K562 (cell line): Measurements from ENCODE around the gene ANKRD60. TPM values are rescaled to one million over a fixed set of nuclear protein-coding genes. Genes with fewer than 3 reads are reported as not detected.
A peak's percentile ranks its signal among the peaks of the same experiment; 100 is the strongest.

Experiments used
- ATAC-seq: fragments of 200-7000 bp; cut with Tn5 transposase; 3 replicates; pipeline ENCODE4 v1.9.1; 2020; ENCODE audit warnings: moderate library complexity
- BruUV-seq: library from RNA; stranded (reverse); fragments of 400-500 nt; replicated peaks from 2 replicates; lab custom pipeline; 2021; lab: Mats Ljungman, UMichigan
- CTCF ChIA-PET: fragments of 300-600 bp; formaldehyde crosslinking; extraction: SDS; loops from one replicate; lab custom pipeline; 2021; ENCODE audit warnings: low intra/inter-chr PET ratio; lab: Yijun Ruan, JAX
- POLR2A ChIA-PET: fragments of 300-600, 350-650 bp; sonication (Branson Sonifier 250); formaldehyde crosslinking; extraction: SDS; loops from one replicate; lab custom pipeline; 2021; ENCODE audit warnings: antibody characterized with exemption, inconsistent platforms; lab: Yijun Ruan, JAX
- DNase-seq, 4 experiments: peaks; one replicate each; pipeline versions ENCODE4 v3.0.0 to v3.0.0-alpha.2; 2011 to 2018; ENCODE audit warnings: low spot score in 3 of 4, mixed read lengths in 3 of 4; ENCODE audit errors: extremely low read depth in 1 of 4
- FAIRE-seq: peaks from 2 replicates; lab custom pipeline; 2011; peaks lifted over from hg19 to GRCh38; lab: Jason Lieb, UNC
- H2AFZ ChIP-seq: 2 replicates; pipeline ENCODE4 v1.6.0; 2011; ENCODE audit warnings: low read depth, low read length, control low read depth, inconsistent platforms
- H3K27ac ChIP-seq: fragments of 200-600 bp; 3 replicates; pipeline ENCODE4 v1.8.0; 2011; ENCODE audit warnings: low read depth, mild to moderate bottlenecking, control low read depth, inconsistent platforms, low read length, moderate library complexity, mixed read lengths; ENCODE audit errors: extremely low read depth
- H3K27me3 ChIP-seq, 2 experiments: fragments of 300-600 bp in 1 of 2; 2 replicates in 1 of 2; 3 replicates in 1 of 2; pipeline versions ENCODE4 v1.6.0 to v1.8.0; 2011; ENCODE audit warnings: inconsistent platforms in 2 of 2, low read length in 2 of 2, mild to moderate bottlenecking in 1 of 2, mixed read lengths in 1 of 2, moderate library complexity in 1 of 2; ENCODE audit not compliant: control insufficient read depth in 2 of 2, insufficient read depth in 2 of 2
- H3K36me3 ChIP-seq: fragments of 300-600 bp; 3 replicates; pipeline ENCODE4 v1.8.0; 2011; ENCODE audit warnings: mild to moderate bottlenecking, low read length, inconsistent platforms; ENCODE audit not compliant: control insufficient read depth, insufficient read depth
- H3K4me1 ChIP-seq, 2 experiments: fragments of 200-600 bp in 1 of 2; replicated peaks in 1 of 2; 2 replicates in 1 of 2; 3 replicates in 1 of 2; pipeline versions ENCODE4 v1.5.1 to v1.8.0; 2011; ENCODE audit warnings: inconsistent platforms in 2 of 2, low read length in 2 of 2, mild to moderate bottlenecking in 1 of 2, mixed read lengths in 1 of 2, moderate library complexity in 1 of 2; ENCODE audit not compliant: control insufficient read depth in 2 of 2, insufficient read depth in 2 of 2
- H3K4me2 ChIP-seq: 2 replicates; pipeline ENCODE4 v1.6.1; 2011; ENCODE audit warnings: low read length, control low read depth, inconsistent platforms, mixed read lengths; ENCODE audit not compliant: insufficient read depth
- H3K4me3 ChIP-seq: fragments of 200-600 bp; sonication (generic), shearing (Covaris generic); 2 replicates; pipeline ENCODE4 v1.5.1; 2016; ENCODE audit warnings: control low read depth, inconsistent platforms
- H3K79me2 ChIP-seq: fragments of 200-600 bp; 3 replicates; pipeline ENCODE4 v1.8.0; 2011; ENCODE audit warnings: low read length, inconsistent platforms; ENCODE audit not compliant: control insufficient read depth, insufficient read depth
- H3K9ac ChIP-seq, 2 experiments: 2 replicates each; pipeline versions ENCODE4 v1.6.0 to v1.6.1; 2011; ENCODE audit warnings: low read depth in 2 of 2, low read length in 2 of 2, control low read depth in 1 of 2, inconsistent platforms in 1 of 2, mild to moderate bottlenecking in 1 of 2, mixed read lengths in 1 of 2; ENCODE audit not compliant: insufficient read depth in 1 of 2
- H3K9me1 ChIP-seq: one replicate; pipeline ENCODE4 v1.6.0; 2011; ENCODE audit warnings: inconsistent platforms, mild to moderate bottlenecking, low read length, moderate library complexity; ENCODE audit not compliant: control insufficient read depth, insufficient read depth
- H3K9me3 ChIP-seq: replicated peaks from 2 replicates; pipeline ENCODE4 v1.5.1; 2011; ENCODE audit warnings: low read depth, low read length, inconsistent platforms; ENCODE audit not compliant: control insufficient read depth, insufficient read depth
- H4K20me1 ChIP-seq: replicated peaks from 2 replicates; pipeline ENCODE4 v1.6.1; 2011; ENCODE audit warnings: low read length, inconsistent platforms, mixed read lengths; ENCODE audit not compliant: control insufficient read depth, insufficient read depth
- CHD1 ChIP-seq: fragments of 200-600 bp; sonication (generic); IDR thresholded peaks from one replicate; pipeline ENCODE4 v1.6.1; 2012; ENCODE audit warnings: mild to moderate bottlenecking, moderate library complexity, low read length, inconsistent platforms
- FOSL1 ChIP-seq: fragments of 200-800 bp; sonication (Bioruptor generic); conservative IDR thresholded peaks from 2 replicates; pipeline ENCODE4 v1.6.1; 2016; ENCODE audit warnings: missing genetic modification characterization, missing compliant biosample characterization
- FOXK2 ChIP-seq, 2 experiments: fragments of 450-650 bp; IDR thresholded peaks in 1 of 2; conservative IDR thresholded peaks in 1 of 2; 2 replicates each; pipeline ENCODE4 v1.6.1; 2016; ENCODE audit warnings: low read depth in 2 of 2, mild to moderate bottlenecking in 1 of 2
- GABPB2 ChIP-seq: fragments of 250-450 bp; sonication (Bioruptor Pico); conservative IDR thresholded peaks from 2 replicates; pipeline ENCODE4 v1.5.1; 2021; ENCODE audit warnings: mild to moderate bottlenecking
- KAT8 ChIP-seq: fragments of 450-650 bp; IDR thresholded peaks from 2 replicates; pipeline ENCODE4 v1.6.1; 2016; ENCODE audit warnings: low read depth, mild to moderate bottlenecking
- KDM5B ChIP-seq: fragments of 200-600 bp; sonication (generic); IDR thresholded peaks from 2 replicates; pipeline ENCODE4 v1.6.1; 2012; ENCODE audit warnings: low read depth, mild to moderate bottlenecking, moderate library complexity, low read length, control low read depth, inconsistent platforms; ENCODE audit not compliant: insufficient replicate concordance
- KHSRP ChIP-seq: fragments of 450-650 bp; IDR thresholded peaks from 2 replicates; pipeline ENCODE4 v1.6.1; 2017
- NR2C1 ChIP-seq, 2 experiments: fragments of 450-650 bp; IDR thresholded peaks; 2 replicates each; pipeline ENCODE4 v1.6.1; 2017; ENCODE audit warnings: mild to moderate bottlenecking in 2 of 2, antibody characterized with exemption in 1 of 2, inconsistent platforms in 1 of 2, missing compliant biosample characterization in 1 of 2, missing genetic modification characterization in 1 of 2
- POLR2H ChIP-seq: IDR thresholded peaks from 2 replicates; pipeline ENCODE4 v1.6.1; 2016; ENCODE audit warnings: missing genetic modification characterization, low read depth, mild to moderate bottlenecking, control low read depth, missing compliant biosample characterization, moderate library complexity
- RBM39 ChIP-seq: fragments of 200-400 bp; formaldehyde crosslinking; optimal IDR thresholded peaks from 2 replicates; pipeline ENCODE3; 2018; ENCODE audit warnings: low read depth, low read length
- SAFB2 ChIP-seq: fragments of 200-400 bp; formaldehyde crosslinking; IDR thresholded peaks from 2 replicates; pipeline ENCODE4 v1.6.1; 2018; ENCODE audit warnings: borderline replicate concordance, low read length, low read depth, moderate library complexity; ENCODE audit not compliant: severe bottlenecking
- SMARCC2 ChIP-seq: fragments of 450-650 bp; IDR thresholded peaks from 2 replicates; pipeline ENCODE4 v1.6.1; 2017; ENCODE audit warnings: antibody characterized with exemption, moderate library complexity, mild to moderate bottlenecking, low read depth
- TOE1 ChIP-seq, 2 experiments: fragments of 450-650 bp in 1 of 2; sonication (generic) in 1 of 2; formaldehyde crosslinking in 1 of 2; IDR thresholded peaks; 2 replicates each; pipeline versions ENCODE4 v1.7.1 to v1.8.0; 2016 to 2022; ENCODE audit warnings: borderline replicate concordance in 2 of 2, mild to moderate bottlenecking in 2 of 2, antibody characterized with exemption in 1 of 2, inconsistent platforms in 1 of 2, low read depth in 1 of 2, missing genetic modification reagents in 1 of 2, moderate library complexity in 1 of 2
- ZBTB1 ChIP-seq: sonication (generic); formaldehyde crosslinking; IDR thresholded peaks from 2 replicates; pipeline ENCODE4 v1.8.1; 2023; ENCODE audit warnings: missing genetic modification reagents, low read depth, mild to moderate bottlenecking, borderline replicate concordance
- ZNF707 ChIP-seq: fragments of 250-450 bp; sonication (Bioruptor Pico); conservative IDR thresholded peaks from 2 replicates; pipeline ENCODE4 v1.8.0; 2022; ENCODE audit warnings: inconsistent platforms, mild to moderate bottlenecking, moderate library complexity
- WGBS: fragments of 100-300 bp; shearing (Covaris generic); methylation state at CpG from one replicate; pipeline ENCODE4 v1.1.6; 2016; ENCODE audit warnings: low coverage, mixed read lengths; ENCODE audit not compliant: insufficient coverage; ENCODE audit errors: missing lambda C conversion rate; 5-methylcytosine and 5-hydroxymethylcytosine counted together
- in situ Hi-C: fragments of 300-500 bp; cut with MboI; formaldehyde crosslinking; loops from 4 replicates; pipeline ENCODE4 v1.15.0; 2018; ENCODE audit warnings: inconsistent platforms, mixed read lengths
- intact Hi-C: fragments of 100-400 bp; cut with micrococcal nuclease; formaldehyde crosslinking; loops from 2 replicates; pipeline ENCODE4 v1.14.2; 2022
- polyA plus RNA-seq, 8 experiments: library from polyadenylated mRNA; depleted of rRNA in 4 of 8; stranded (reverse) in 5 of 8; unstranded in 3 of 8; fragments of >200 nt; fragmentation: Nextera tagmentation in 2 of 8; fragmentation: Illumina TruSeq in 1 of 8; extraction: Ambion mirVana in 2 of 8; extraction: Trizol in 1 of 8; gene quantifications; 2 replicates each; pipeline versions ENCODE4 v1.2.1 to v1.2.3, GENCODE V29; 2011 to 2014; ENCODE audit warnings: inconsistent platforms in 1 of 8, missing spikeins in 1 of 8
- total RNA-seq, 7 experiments: library from RNA; depleted of rRNA in 6 of 7; stranded (reverse); fragments of >200 nt in 6 of 7; fragmentation: Illumina TruSeq in 2 of 7; extraction: Trizol in 2 of 7; gene quantifications; 2 replicates each; pipeline versions ENCODE4 v1.2.1 to v1.2.3, GENCODE V29; 2011 to 2021; ENCODE audit warnings: low replicate concordance in 1 of 7
- TF ChIP-seq, protein P1 (sequence below): fragments of 250-450 bp; sonication (Bioruptor Pico); IDR thresholded peaks from 2 replicates; pipeline ENCODE4 v1.4.0; 2020
- TF ChIP-seq, protein P2 (sequence below), 2 experiments: fragments of 450-650 bp; IDR thresholded peaks; 2 replicates each; pipeline ENCODE4 v1.6.1; 2018; ENCODE audit warnings: mild to moderate bottlenecking in 2 of 2, low read depth in 1 of 2; ENCODE audit not compliant: partially characterized antibody in 2 of 2

The ANKRD60 gene
- total and polyA plus RNA-seq, 9 of the 15 experiments (the other 6 are each of a cell fraction or from before 2014, with no cell fraction given) = not detected

DNA sequence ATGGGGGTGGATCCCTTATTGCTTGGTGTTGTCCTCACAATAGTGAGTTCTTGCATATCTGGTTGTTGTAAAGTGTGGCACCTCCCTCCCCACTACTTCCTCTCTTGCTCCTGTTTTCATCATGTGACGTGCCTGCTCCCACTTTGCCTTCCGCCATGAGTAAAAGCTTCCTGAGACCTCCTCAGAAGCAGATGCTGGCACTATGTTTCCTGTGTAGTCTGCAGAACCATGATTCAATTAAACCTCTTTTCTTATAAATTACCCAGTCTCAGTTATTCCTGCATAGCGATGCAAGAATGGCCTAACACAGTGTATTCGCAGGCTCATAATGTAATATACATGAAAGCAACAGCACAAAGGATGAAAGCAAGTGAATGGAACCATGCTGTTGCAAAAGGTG, 28.4 kb upstream of the ANKRD60 start:
- H3K27ac ChIP-seq = peak overlapping the region; percentile 38; the same call in 1 of the 3 replicates
- no peak overlapping the region for H3K9ac ChIP-seq
- H3K4me3 ChIP-seq = no peak overlapping the region
- no peaks in the 10 kb centered on the region for H4K20me1 ChIP-seq
- ChIA-PET CTCF (no interaction called here), POLR2A (no interaction called here)
- H3K79me2 ChIP-seq = no peaks in the 10 kb centered on the region; the same call in 2 of the 3 replicates
- DNase-seq (peak in 1 of 4 experiments; percentile 41), FAIRE-seq (no peak), ATAC-seq (peak; percentile 82)
- 54% methylated on average over 4 of the region's 4 CpGs for WGBS
- peak overlapping the region; percentile 59; the same call in 1 of the 2 replicates for H2AFZ ChIP-seq
- no peaks in the 10 kb centered on the region for H3K36me3 ChIP-seq
- intact Hi-C loops = no loop called here
- BruUV-seq = no TSS peak
- H3K9me1 ChIP-seq = no peaks in the 10 kb centered on the region
- no peak overlapping the region for H3K4me2 ChIP-seq
- H3K4me1 ChIP-seq = peaks cover 0 to 9% of the 10 kb centered on the region in 2 experiments; a peak in 3 of 5 replicates
- H3K9me3 ChIP-seq = peaks cover 2% of the 10 kb centered on the region; the same call in 1 of the 2 replicates
- in situ Hi-C loops = no loop called here
- H3K27me3 ChIP-seq = no peaks in the 10 kb centered on the region
- TF ChIP-seq, protein P1, sequence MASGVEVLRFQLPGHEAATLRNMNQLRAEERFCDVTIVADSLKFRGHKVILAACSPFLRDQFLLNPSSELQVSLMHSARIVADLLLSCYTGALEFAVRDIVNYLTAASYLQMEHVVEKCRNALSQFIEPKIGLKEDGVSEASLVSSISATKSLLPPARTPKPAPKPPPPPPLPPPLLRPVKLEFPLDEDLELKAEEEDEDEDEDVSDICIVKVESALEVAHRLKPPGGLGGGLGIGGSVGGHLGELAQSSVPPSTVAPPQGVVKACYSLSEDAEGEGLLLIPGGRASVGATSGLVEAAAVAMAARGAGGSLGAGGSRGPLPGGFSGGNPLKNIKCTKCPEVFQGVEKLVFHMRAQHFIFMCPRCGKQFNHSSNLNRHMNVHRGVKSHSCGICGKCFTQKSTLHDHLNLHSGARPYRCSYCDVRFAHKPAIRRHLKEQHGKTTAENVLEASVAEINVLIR (CRISPR knock-in tag) = 0 out of 2 replicates have a peak, but pooled peaks have one; percentile 19
- peak; percentile 70; the same call in 1 of the 2 replicates for TF ChIP-seq TOE1 (IDR thresholded peaks at IDR 0.05; ENCODE audit: borderline replicate concordance)
- TF ChIP-seq TOE1 (CRISPR knock-in tag; IDR thresholded peaks at IDR 0.05; ENCODE audit: borderline replicate concordance, low read depth) = no peak
- no peak for TF ChIP-seq KAT8
- no peak for TF ChIP-seq ZBTB1 (CRISPR knock-in tag)
- TF ChIP-seq NR2C1 (IDR thresholded peaks at IDR 0.05) = 0 out of 2 replicates have a peak, but pooled peaks have one; percentile 34
- peak; percentile 68 for TF ChIP-seq NR2C1 (tag; IDR thresholded peaks at IDR 0.05)
- TF ChIP-seq KDM5B = no peak
- no peak for TF ChIP-seq SMARCC2
- no peak for TF ChIP-seq SAFB2
- no peak for TF ChIP-seq KHSRP
- no peak for TF ChIP-seq GABPB2 (CRISPR knock-in tag)
- peak; percentile 72 for TF ChIP-seq POLR2H (tag)
- TF ChIP-seq, protein P2, sequence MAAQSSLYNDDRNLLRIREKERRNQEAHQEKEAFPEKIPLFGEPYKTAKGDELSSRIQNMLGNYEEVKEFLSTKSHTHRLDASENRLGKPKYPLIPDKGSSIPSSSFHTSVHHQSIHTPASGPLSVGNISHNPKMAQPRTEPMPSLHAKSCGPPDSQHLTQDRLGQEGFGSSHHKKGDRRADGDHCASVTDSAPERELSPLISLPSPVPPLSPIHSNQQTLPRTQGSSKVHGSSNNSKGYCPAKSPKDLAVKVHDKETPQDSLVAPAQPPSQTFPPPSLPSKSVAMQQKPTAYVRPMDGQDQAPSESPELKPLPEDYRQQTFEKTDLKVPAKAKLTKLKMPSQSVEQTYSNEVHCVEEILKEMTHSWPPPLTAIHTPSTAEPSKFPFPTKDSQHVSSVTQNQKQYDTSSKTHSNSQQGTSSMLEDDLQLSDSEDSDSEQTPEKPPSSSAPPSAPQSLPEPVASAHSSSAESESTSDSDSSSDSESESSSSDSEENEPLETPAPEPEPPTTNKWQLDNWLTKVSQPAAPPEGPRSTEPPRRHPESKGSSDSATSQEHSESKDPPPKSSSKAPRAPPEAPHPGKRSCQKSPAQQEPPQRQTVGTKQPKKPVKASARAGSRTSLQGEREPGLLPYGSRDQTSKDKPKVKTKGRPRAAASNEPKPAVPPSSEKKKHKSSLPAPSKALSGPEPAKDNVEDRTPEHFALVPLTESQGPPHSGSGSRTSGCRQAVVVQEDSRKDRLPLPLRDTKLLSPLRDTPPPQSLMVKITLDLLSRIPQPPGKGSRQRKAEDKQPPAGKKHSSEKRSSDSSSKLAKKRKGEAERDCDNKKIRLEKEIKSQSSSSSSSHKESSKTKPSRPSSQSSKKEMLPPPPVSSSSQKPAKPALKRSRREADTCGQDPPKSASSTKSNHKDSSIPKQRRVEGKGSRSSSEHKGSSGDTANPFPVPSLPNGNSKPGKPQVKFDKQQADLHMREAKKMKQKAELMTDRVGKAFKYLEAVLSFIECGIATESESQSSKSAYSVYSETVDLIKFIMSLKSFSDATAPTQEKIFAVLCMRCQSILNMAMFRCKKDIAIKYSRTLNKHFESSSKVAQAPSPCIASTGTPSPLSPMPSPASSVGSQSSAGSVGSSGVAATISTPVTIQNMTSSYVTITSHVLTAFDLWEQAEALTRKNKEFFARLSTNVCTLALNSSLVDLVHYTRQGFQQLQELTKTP (IDR thresholded peaks at IDR 0.05; ENCODE audit: low read depth in 1 of 2, partially characterized antibody in 2 of 2) = no peak
- peak; percentile 35; the same call in 1 of the 2 replicates for TF ChIP-seq FOSL1 (tag)
- no peak for TF ChIP-seq RBM39
- TF ChIP-seq CHD1 = no peak
- TF ChIP-seq FOXK2 (conservative IDR thresholded peaks at IDR 0.05 in 1 of 2, IDR thresholded peaks at IDR 0.05 in 1 of 2; ENCODE audit: low read depth in 2 of 2) = peak; percentile 43 to 69; a peak in 3 of 4 replicates
- no peak for TF ChIP-seq ZNF707 (CRISPR knock-in tag)
